Aorta (tissue), 4 donors: ENCODE measurements around the gene PGM1. TPM values are rescaled to one million over a fixed set of nuclear protein-coding genes. Genes with fewer than 3 reads are reported as not detected.

Source experiments
- polyA plus RNA-seq, 2 donors: library from polyadenylated mRNA; stranded (reverse); fragments of 200-250 nt; gene quantifications; one replicate each; pipeline ENCODE4 v1.2.3, GENCODE V29; 2013
- total RNA-seq, 2 donors: library from RNA; stranded (reverse); fragmentation: NEBNext Ultra II Directional; extraction: Animal tissue kit (Norgen Biotek cat#: 25700); gene quantifications; one replicate each; pipeline ENCODE4 v1.2.1, GENCODE V29; 2021
- donor health status: healthy with polysubstance abuse.
- donor health status: Bipolar disorder and iron deficiency.
- donor health status: DM: no; HTN: no; CAD: no.
- donor health status: DM: yes; HTN: yes; CAD: no.

The PGM1 gene
- total and polyA plus RNA-seq, 4 donors: 20.2 to 63.5 (median 58.5) TPM

Other genes with a start within 250 kb of the PGM1 start
- gene ALG6, start 225.8 kb upstream of the PGM1 start, total RNA-seq: 10 to 100 TPM in 1 of 2 donors, 1 to 10 TPM in 1; 7.9 to 11.0 TPM
- 1 to 10 TPM; 2.4 to 8.9 TPM for gene ALG6, start 225.8 kb upstream of the PGM1 start, polyA plus RNA-seq
- gene ITGB3BP, start 70.2 kb upstream of the PGM1 start, total RNA-seq: 10 to 100 TPM in 1 of 2 donors, 1 to 10 TPM in 1; 7.2 to 23.8 TPM
- gene ITGB3BP, start 70.2 kb upstream of the PGM1 start, polyA plus RNA-seq: 10 to 100 TPM; 20.5 to 20.6 TPM
- 1 to 10 TPM; 3.0 to 9.4 TPM for gene EFCAB7, start 69.9 kb upstream of the PGM1 start, total RNA-seq
- 1 to 10 TPM; 2.1 to 7.3 TPM for gene EFCAB7, start 69.9 kb upstream of the PGM1 start, polyA plus RNA-seq
- gene ROR1, start 180.6 kb downstream of the PGM1 start, total RNA-seq: 10 to 100 TPM; 18.7 to 30.9 TPM
- gene ROR1, start 180.6 kb downstream of the PGM1 start, polyA plus RNA-seq: 1 to 10 TPM; 4.0 to 4.2 TPM